ENCODE measurements around the gene AIFM2. TPM values are rescaled to one million over a fixed set of nuclear protein-coding genes. Genes with fewer than 3 reads are reported as not detected.

AIFM2 gene
- total and polyA plus RNA-seq, 2 of the 13 experiments (the other 11 are each of a cell fraction or from before 2014, with no cell fraction given), result 20.3 to 29.5 TPM

GRCh38 chr10:70090951-70091350 is 41.7 kb downstream of the AIFM2 start (continued):
- TF ChIP-seq ZNF747 (CRISPR knock-in tag; IDR thresholded peaks at IDR 0.05; ENCODE audit: borderline replicate concordance) (no peak), DNMT1 (CRISPR knock-in tag; IDR thresholded peaks at IDR 0.05) (no peak), ZC3H4 (CRISPR knock-in tag; IDR thresholded peaks at IDR 0.05; ENCODE audit: borderline replicate concordance) (no peak), RFXANK (CRISPR knock-in tag; IDR thresholded peaks at IDR 0.05) (no peak), ZNF30 (CRISPR knock-in tag; IDR thresholded peaks at IDR 0.05) (no peak), IRF9 (CRISPR knock-in tag; IDR thresholded peaks at IDR 0.05; ENCODE audit: borderline replicate concordance) (no peak), GTF3A (CRISPR knock-in tag; conservative IDR thresholded peaks at IDR 0.05) (no peak), SMC3 (IDR thresholded peaks at IDR 0.05; ENCODE audit: low read length) (peak; percentile 21; the same call in 1 of the 2 replicates), GATA4 (IDR thresholded peaks at IDR 0.05; ENCODE audit: borderline replicate concordance, low read depth) (peak; percentile 78; the same call in 1 of the 2 replicates), XRCC5 (optimal IDR thresholded peaks at IDR 0.05; ENCODE audit: low read length) (peak; percentile 51), ATF7-NPFF (CRISPR knock-in tag; IDR thresholded peaks at IDR 0.05; ENCODE audit: low read depth) (no peak), TARDBP (CRISPR knock-in tag; IDR thresholded peaks at IDR 0.05) (peak; percentile 61), PTBP1 (IDR thresholded peaks at IDR 0.05; ENCODE audit: low read depth, low read length, poor library complexity, severe bottlenecking) (no peak), ZNF441 (CRISPR knock-in tag; IDR thresholded peaks at IDR 0.05; ENCODE audit: borderline replicate concordance) (no peak; the same call in 1 of the 2 replicates), ZNF674 (CRISPR knock-in tag; IDR thresholded peaks at IDR 0.05; ENCODE audit: low read depth) (no peak), PREB (CRISPR knock-in tag; IDR thresholded peaks at IDR 0.05) (no peak), ONECUT2 (CRISPR knock-in tag; IDR thresholded peaks at IDR 0.05) (peak; percentile 89), SNRNP70 (IDR thresholded peaks at IDR 0.05; ENCODE audit: low read depth, low read length) (no peak), KLF16 (CRISPR knock-in tag; IDR thresholded peaks at IDR 0.05) (no peak; a peak in 1 of 4 replicates), GATAD2A (CRISPR knock-in tag; IDR thresholded peaks at IDR 0.05) (peak; percentile 88), PCBP1 (IDR thresholded peaks at IDR 0.05; ENCODE audit: borderline replicate concordance, low read depth, low read length) (no peak), ETV6 (CRISPR knock-in tag; conservative IDR thresholded peaks at IDR 0.05) (no peak), HIC2 (CRISPR knock-in tag; IDR thresholded peaks at IDR 0.05; ENCODE audit: low read depth) (no peak), KAT7 (CRISPR knock-in tag; IDR thresholded peaks at IDR 0.05; ENCODE audit: borderline replicate concordance) (no peak), ZNF496 (CRISPR knock-in tag; IDR thresholded peaks at IDR 0.05; ENCODE audit: insufficient replicate concordance) (no peak), ZNF180 (CRISPR knock-in tag; IDR thresholded peaks at IDR 0.05; ENCODE audit: borderline replicate concordance, low read depth) (no peak), ZNF776 (CRISPR knock-in tag; IDR thresholded peaks at IDR 0.05) (no peak), MAFG (CRISPR knock-in tag; IDR thresholded peaks at IDR 0.05) (no peak)

Data from HepG2 (cell line).